ENCODE data around the gene FADS6. TPM values are rescaled to one million over a fixed set of nuclear protein-coding genes. Genes with fewer than 3 reads are reported as not detected.

FADS6 gene
- total RNA-seq, 2 donors from 2014 or later = 4.7 to 5.7 TPM

DNA sequence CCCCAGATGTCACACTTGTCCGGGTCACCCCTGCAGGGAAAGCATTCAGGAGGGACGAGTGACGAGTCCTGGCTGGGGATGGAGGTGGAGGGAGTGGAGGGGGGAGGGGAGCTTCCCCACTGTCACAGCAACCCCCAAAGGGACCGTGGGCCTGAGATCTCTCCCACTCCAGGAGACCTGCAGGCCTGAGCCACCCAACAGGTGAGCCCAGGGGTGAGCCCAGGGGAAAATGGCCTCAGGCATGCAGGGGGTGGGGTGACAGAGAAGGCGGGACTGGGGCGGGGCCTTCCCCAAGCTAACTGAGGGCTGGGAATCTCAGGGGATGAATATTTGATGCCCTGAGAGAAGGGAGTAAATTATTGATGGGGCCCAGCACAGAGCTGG is 27.2 kb upstream of the FADS6 start:
- peaks cover 42% of the 10 kb centered on the region for H3K27me3 ChIP-seq (ENCODE audit: control insufficient read depth, insufficient read depth, low read length, poor library complexity, severe bottlenecking)
- no peaks in the 10 kb centered on the region for H3K9me3 ChIP-seq (ENCODE audit: control insufficient read depth, low read length)
- H3K27me3 Mint-ChIP-seq (ENCODE audit: insufficient read depth) = peaks cover 61% of the 10 kb centered on the region
- H3K4me3 Mint-ChIP-seq = no peak overlapping the region
- H3K4me3 ChIP-seq (ENCODE audit: low read length) = no peak overlapping the region
- no peak overlapping the region for H3K27ac ChIP-seq (ENCODE audit: low read depth, low read length)
- H3K36me3 ChIP-seq (ENCODE audit: control insufficient read depth, insufficient read depth, low read length) = no peaks in the 10 kb centered on the region
- H3K27ac Mint-ChIP-seq = no peak overlapping the region
- 79 to 100% methylated on average over 1 to 6 of the region's 6 CpGs for WGBS, 2 experiments (ENCODE audit: insufficient coverage in 1 of 2, insufficient read length in 1 of 2)
- no peaks in the 10 kb centered on the region for H3K9me3 Mint-ChIP-seq
- peaks cover 2% of the 10 kb centered on the region for H3K4me1 Mint-ChIP-seq
- no peak for TF ChIP-seq CTCF (conservative IDR thresholded peaks at IDR 0.05)
- no peaks in the 10 kb centered on the region for H3K36me3 Mint-ChIP-seq (ENCODE audit: low read depth)
- no peak overlapping the region for H3K9ac ChIP-seq (ENCODE audit: extremely low read depth, low read length, poor library complexity, severe bottlenecking)
- no peak for DNase-seq
- no peaks in the 10 kb centered on the region for H3K4me1 ChIP-seq (ENCODE audit: control insufficient read depth, insufficient read depth, low read length)

DNA sequence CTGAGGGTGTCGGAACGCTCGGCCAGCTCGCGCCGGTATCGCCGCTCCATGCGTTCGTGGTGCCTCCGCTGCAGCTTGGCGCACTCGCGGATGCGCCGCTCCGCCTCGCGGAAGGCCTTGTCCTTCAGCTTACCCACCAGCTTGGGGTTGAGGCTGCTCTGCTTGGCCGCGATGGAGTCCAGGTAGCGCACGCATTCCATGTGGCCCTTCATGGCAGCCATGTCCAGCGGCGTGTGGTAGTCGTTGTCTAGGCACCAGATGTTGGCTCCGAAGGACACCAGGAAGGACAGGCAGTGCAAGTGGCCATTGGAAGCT is 26.8 kb upstream of the FADS6 start:
- Mint-ChIP-seq H3K27ac (no peak overlapping the region), H3K36me3 (ENCODE audit: low read depth) (no peaks in the 10 kb centered on the region), H3K9me3 (no peaks in the 10 kb centered on the region), H3K4me1 (peaks cover 2% of the 10 kb centered on the region), H3K4me3 (no peak overlapping the region), H3K27me3 (ENCODE audit: insufficient read depth) (peaks cover 57% of the 10 kb centered on the region)
- WGBS, 2 experiments (ENCODE audit: insufficient coverage in 1 of 2, insufficient read length in 1 of 2) = 95 to 96% methylated on average over 24 to 27 of the region's 27 CpGs
- Histone ChIP-seq H3K27ac (ENCODE audit: low read depth, low read length) (no peak overlapping the region), H3K9me3 (ENCODE audit: control insufficient read depth, low read length) (no peaks in the 10 kb centered on the region), H3K9ac (ENCODE audit: extremely low read depth, low read length, poor library complexity, severe bottlenecking) (no peak overlapping the region), H3K4me3 (ENCODE audit: low read length) (no peak overlapping the region), H3K4me1 (ENCODE audit: control insufficient read depth, insufficient read depth, low read length) (no peaks in the 10 kb centered on the region), H3K36me3 (ENCODE audit: control insufficient read depth, insufficient read depth, low read length) (no peaks in the 10 kb centered on the region), H3K27me3 (ENCODE audit: control insufficient read depth, insufficient read depth, low read length, poor library complexity, severe bottlenecking) (peaks cover 39% of the 10 kb centered on the region)
- no peak for DNase-seq
- no peak for TF ChIP-seq CTCF (conservative IDR thresholded peaks at IDR 0.05)

DNA sequence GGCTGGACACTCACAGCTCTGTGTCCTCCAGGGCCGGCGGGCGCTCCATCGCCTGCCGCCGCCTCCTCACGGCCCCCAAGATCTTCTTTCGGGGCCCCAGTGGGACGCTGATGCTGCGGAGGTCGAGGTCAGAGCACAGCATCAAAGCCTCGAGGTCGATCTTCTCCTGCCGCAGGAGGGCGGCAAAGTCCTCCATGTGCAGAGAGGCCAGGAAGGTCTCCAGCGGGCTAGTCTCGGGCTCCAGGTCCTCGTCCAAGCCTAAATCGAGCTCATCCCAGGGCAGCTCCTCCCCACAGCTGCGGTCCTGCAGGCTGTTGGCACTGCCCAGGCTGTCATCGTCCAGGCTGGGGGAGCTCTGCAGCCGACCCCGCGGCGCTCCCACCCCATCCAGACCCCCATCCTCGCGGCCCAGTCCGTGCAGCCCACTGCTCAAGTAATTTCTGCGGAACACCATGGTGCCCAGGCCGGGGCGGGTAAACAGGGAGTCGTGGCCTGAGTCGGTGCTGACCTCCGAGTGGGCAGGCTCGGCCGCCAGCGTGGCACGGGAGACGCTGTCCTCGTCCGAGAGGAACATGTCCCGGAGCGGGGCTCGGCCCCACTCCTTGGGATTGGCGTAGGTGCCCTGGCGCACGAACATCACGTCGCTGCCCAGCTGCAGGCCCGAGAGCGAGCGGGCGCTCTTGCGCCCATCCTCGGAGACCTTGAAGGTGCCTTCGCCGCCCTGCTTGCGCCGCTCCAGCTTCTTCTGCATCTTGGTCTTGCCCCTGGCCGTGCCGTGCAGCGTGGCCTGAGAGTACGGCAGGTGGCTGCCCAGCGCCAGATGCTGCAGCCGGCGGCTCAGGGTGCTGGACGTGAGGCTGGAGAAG is 26.2 kb upstream of the FADS6 start:
- Mint-ChIP-seq H3K27me3 (ENCODE audit: insufficient read depth) (peaks cover 54% of the 10 kb centered on the region), H3K4me1 (peaks cover 2% of the 10 kb centered on the region), H3K27ac (no peak overlapping the region), H3K36me3 (ENCODE audit: low read depth) (no peaks in the 10 kb centered on the region), H3K4me3 (no peak overlapping the region), H3K9me3 (no peaks in the 10 kb centered on the region)
- Histone ChIP-seq H3K9me3 (ENCODE audit: control insufficient read depth, low read length) (no peaks in the 10 kb centered on the region), H3K27ac (ENCODE audit: low read depth, low read length) (no peak overlapping the region), H3K27me3 (ENCODE audit: control insufficient read depth, insufficient read depth, low read length, poor library complexity, severe bottlenecking) (peaks cover 33% of the 10 kb centered on the region), H3K4me1 (ENCODE audit: control insufficient read depth, insufficient read depth, low read length) (no peaks in the 10 kb centered on the region), H3K4me3 (ENCODE audit: low read length) (no peak overlapping the region), H3K9ac (ENCODE audit: extremely low read depth, low read length, poor library complexity, severe bottlenecking) (no peak overlapping the region), H3K36me3 (ENCODE audit: control insufficient read depth, insufficient read depth, low read length) (no peaks in the 10 kb centered on the region)
- peak; percentile 93 for DNase-seq
- 90 to 92% methylated on average over 49 to 67 of the region's 67 CpGs for WGBS, 2 experiments (ENCODE audit: insufficient coverage in 1 of 2, insufficient read length in 1 of 2)
- TF ChIP-seq CTCF (conservative IDR thresholded peaks at IDR 0.05) = peak; percentile 67
